ENCODE measurements around the gene DLX3. TPM values are rescaled to one million over a fixed set of nuclear protein-coding genes. Genes with fewer than 3 reads are reported as not detected.

DLX3 gene
- total RNA-seq, 1 experiment from 2014 or later = 0.29 TPM

DNA sequence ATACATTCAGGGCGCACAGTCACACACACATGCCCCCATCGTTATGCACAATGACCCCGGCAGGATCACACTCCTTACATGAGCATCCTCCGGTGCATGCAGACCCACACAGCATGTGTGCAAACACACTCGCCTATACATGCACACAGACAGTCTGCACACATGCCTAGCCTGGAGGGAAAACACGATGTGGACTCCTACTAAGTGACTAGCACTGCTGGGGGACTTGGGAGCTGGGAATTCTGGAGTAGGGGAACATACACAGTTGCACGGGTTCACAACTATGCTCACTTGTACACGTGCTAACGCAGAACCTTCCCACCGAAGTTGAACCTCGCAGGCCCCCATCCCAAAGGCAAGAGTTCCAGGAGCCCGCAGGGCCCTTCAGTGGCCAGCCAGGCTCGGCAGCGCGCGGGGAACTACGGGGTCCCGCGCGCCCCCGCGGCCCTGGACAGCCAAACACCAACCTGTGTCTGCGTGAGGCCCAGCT is 2.0 kb downstream of the DLX3 start:
- DNase-seq (ENCODE audit: low read depth) = no peak

DNA sequence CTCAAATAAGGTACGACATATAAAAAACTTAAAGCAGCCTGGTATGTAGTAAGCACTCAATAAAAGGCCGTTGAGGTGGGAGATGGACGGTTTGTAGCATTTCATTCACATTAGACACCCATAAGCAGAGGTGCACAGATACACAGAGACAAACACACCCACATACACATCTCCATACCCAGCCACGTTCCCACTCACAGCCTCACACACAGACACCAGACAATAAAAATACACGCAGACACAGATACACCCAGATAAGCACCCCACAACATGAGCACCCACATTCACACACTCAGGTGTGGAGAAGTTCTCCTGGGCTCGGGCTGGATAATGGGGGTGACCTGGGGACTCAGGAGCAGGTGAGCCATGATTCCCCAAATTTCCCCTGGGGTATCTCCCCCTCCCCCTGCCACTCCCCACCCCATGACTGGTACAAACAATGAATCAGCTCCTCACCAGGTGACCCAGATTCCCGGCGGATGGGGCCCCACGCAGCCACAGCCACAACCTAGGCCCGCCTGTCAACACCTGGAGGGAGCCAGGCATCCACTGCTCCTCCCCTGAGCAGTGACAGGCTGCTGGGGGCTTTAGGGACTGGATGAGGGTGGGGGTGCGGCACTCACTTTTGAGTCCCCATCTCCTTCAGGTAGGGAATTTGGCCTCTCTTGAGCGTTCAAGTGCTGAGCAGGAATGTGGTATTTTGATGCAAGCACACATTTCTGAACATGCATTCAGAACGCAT is 2.7 kb downstream of the DLX3 start:
- no peak for DNase-seq (ENCODE audit: low read depth)

DNA sequence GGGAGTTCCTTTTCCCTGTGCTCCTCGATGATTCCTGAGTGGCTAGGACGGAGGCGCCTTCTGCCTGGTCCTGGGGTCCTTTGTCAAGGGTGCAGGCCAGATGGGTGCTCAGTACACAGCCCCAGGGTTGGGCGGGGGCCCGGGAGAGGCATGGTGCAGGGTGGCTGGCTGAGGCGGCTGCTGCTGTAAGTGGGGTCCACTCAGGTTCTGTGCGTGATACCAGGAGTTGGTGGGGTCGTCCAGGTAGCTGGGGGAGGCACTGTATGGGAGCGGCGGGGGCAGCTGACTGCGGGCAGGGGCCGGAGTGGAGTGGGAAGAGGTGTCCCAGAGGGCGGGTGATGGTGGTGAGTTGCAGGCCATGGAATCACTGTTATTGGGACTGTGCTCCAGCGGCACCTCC is 3.6 kb downstream of the DLX3 start:
- no peak for DNase-seq (ENCODE audit: low read depth)

GRCh38 chr17:49990921-49991320 is 4.1 kb downstream of the DLX3 start:
- DNase-seq (ENCODE audit: low read depth) = no peak

DNA sequence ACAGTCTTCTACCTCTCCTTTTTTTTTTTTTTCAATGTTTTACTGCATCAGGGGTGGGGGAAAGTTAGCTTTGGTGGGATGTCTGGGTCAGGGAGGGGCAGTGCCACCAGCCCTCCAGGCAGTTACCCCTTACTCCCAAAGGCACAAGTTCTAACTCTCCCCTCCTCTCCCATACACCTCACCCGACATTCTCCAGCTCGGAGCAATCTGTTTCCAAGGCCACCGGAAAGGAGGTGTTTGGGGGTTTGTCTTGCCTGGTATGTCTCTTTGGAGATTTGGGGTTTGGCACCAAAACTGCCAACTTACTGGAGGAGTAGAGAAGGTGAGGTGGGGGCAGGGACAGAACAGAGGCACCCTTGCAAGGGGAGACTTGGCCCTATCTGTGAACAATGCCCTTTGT is 4.7 kb downstream of the DLX3 start:
- DNase-seq (ENCODE audit: low read depth) = no peak

DNA sequence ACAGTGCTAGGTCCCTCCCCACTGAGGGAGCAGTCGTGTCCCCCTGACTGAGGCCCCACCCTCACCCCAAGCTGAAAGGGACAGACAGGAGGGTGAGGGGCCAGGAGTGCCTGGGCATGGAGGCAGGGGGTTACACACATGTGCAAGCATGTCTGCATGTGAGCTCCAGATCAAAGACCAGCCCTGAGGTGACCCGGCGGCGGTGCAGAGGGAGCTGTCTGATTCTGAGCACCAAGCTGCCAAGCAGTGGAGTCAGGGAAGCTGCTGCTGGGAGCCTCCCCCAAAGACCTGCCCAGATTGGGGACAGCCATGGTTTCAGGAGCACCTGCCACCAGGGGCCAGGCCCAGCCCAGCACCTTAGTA is 5.5 kb downstream of the DLX3 start:
- DNase-seq (ENCODE audit: low read depth) = no peak

GRCh38 chr17:49987681-49988441 is 7.2 kb downstream of the DLX3 start:
- peak; percentile 89 for DNase-seq (ENCODE audit: low read depth)

- peak; percentile 46 for DNase-seq (ENCODE audit: low read depth)
Observed at GRCh38 chr17:49987290-49987585, 7.8 kb downstream of the DLX3 start.

DNA sequence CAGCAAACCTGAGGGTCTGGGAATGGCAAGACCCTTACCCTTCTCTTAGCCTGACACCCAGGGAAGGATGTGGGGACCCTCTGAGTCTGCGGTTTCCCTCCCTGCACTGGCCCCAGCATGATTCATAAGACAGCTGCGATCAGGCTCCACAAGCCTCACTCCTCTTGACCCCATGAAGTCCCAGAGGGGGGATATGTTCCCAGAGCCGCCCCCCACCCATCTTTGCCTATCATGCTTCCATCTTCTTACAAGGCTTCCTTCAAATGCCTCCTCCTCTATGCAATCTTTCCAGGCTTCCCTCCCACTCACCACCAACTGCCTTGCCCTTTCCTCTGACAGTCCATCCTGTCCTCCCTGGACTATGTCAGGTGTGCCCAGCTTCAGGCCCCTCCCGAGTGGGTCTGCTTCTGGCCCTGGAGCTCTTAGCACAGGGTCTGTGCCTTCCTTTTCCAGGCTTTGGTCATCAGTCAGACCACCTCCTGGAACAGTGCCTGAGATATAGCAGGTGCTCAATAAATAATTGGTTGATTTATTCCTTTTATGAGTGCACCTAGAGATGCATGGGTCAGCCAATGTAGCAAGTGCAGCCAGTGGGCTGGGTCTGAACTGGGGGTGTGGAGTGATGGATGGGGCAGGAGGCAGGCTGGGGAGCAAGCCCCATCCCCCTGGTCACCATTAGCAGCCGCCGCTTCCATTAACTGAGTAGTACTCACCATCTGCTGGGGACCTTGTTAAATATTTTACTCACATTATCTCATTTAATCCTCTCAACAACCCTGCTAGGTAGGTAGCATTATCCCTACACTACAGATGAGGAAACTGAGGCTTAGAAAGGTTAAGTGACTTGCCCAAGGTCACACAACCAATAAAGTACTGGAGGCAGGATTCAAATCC is 8.4 kb downstream of the DLX3 start:
- peak; percentile 36 for DNase-seq (ENCODE audit: low read depth)

GRCh38 chr17:49985310-49985990 is 9.6 kb downstream of the DLX3 start:
- DNase-seq (ENCODE audit: low read depth) = no peak

DNA sequence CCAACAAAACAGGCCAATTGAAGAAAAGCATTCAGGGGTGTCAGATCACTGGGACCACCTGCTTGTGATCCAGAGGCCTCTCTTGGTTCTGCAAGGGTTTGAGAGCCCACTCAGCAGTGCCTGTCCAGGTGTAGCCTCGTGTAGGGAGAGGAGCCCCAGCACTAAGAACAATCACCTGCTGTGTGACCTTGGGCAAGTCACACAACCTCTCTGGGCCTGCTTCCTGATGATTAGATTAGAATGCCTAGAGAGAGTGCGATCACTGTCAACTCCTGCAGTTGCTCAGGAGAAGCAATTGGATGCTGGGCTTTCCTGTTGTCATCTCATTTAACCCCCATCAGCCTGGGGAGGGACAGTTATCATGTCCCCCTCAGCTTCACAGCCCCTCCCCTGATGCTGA is 10.2 kb downstream of the DLX3 start:
- no peak for DNase-seq (ENCODE audit: low read depth)

DNA sequence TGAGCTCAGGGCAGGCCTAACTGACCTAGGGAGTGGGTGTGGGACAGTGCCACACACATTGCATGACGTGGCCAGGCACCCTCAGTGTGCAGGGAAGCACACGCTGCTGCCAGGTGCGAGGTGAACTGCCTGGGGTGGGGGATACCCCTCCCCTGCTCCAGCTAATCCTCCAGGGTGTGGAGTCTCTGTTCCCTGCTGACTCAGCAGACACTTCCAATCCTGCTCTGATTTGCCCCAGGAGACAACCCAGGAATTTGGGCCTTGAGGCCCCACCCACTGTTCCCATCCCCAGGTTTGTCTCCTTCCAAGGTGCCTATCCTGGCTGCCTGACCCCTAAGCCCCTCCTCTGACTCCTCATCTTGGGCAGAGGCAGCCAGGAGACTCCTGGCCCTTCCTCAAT is 10.7 kb downstream of the DLX3 start:
- DNase-seq (ENCODE audit: low read depth) = no peak

DNA sequence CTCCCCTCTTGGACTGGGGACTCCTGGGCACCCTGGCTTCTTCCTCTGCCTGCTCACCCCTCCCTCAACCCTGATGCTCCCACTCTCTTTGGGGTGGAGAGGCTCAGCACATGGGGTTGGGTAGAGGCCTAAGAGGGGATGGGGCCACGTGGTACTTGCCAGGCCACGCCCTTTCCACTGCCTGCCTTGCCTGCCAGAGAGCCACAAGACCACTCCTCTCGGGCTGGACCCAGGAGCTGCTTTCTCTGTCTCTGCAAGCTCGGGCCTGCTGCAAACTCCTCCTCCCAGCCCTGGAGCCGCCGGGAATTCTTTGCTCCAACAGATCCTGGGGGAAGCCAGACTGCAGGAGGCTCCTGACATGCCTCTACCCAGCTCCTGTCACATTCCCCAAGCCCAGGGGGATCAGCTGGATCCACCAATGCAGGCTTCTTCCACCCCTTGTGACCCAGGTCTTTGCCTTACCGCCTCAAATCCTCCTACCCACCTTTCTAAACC is 14.3 kb downstream of the DLX3 start:
- DNase-seq (ENCODE audit: low read depth) = no peak

DNA sequence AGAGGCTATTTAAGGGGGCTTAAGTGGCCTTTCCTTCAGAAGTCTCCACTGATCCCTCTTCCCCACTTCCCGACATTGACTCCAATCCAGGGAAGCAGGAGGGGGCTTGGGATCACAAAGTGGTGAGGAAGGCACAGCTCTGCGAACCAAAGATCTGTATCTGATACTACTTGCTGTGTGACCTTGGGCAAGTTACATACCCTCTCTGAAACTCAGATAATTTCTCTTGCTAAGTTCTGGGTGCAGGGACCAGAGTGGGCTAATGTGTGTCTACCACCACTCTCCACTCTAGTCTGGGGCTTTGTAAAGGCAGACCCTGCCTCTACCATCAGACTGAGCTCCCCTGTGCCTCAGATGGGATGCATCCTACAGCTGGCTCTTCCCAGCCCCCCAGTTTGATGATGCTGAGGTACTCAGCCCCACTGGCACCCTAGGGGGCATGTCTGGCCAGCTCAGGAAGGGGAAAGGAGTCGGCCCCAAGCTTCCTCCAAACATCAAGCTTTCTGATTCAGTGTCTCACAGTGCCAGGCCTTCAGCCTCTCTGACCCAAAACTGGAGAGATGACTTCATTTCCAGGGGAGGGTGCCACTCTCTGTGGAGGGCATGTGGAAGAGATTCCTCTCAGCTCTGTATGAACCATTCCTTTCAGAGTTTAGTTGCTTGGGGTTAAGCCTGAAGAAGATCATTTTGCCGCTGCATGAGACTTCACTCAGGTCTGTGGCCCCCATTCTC is 15.1 kb downstream of the DLX3 start:
- no peak for DNase-seq (ENCODE audit: low read depth)

DNA sequence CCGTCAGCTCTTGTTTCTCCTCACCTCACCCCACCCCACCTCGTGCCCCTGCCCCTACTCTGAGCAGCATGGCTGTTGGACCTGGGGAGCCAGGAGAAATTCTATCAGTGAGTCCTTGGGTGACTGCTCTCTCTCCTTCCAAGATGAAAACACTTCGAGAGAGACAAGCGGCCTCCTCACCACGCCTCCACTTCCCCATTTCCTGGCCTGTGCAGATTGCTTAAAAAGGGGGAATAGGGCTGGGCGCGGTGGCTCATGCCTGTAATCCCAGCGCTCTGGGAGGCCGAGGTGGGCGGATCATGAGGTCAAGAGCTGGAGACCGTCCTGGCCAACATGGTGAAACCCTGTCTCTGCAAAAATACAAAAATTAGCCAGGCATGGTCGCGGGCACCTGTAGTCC is 16.5 kb downstream of the DLX3 start:
- no peak for DNase-seq (ENCODE audit: low read depth)

DNA sequence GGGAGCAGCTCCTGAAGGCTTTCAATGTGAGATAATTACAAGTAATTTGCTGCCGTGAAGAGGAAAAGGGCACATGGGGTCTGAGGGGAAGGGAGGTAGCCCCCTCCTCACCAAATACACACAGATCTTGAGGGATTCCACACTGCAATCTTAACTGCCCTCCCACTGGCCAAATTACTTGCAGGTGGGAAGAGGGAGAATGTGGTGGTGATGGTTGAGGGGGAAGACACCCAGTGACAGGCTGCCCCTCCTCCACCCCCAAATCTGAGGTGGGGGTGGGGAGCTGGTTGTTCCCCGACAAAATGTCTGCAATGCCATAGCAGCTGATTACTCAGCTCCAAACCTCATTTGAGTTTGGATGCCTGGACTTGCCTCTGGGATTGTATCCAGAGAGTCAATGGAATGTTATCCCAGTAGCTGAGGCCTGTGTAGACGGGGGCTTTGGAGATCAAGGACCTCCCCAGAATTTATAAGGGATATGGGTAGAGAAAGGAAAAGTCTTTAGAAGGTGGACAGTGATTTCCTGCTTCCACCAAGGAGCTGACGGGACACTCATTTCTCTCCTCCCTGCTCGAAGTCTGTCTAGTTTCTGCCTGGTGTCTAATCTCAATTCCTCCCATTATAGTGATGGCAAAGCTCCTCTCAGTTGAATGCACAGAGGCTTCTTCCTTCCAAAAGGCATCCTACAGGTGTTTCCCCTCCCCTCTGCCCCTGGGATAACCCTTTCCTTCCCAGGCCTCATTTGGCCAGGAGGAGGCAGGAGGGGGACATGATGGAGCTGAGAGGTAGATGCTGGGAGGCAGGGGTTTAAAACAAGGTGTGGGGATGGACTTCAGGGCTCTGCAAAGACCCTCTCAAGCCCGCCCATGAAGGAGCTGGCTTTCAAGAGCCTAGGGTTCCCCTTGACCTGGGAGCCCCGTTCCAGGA is 17.3 kb downstream of the DLX3 start:
- no peak for DNase-seq (ENCODE audit: low read depth)

DNA sequence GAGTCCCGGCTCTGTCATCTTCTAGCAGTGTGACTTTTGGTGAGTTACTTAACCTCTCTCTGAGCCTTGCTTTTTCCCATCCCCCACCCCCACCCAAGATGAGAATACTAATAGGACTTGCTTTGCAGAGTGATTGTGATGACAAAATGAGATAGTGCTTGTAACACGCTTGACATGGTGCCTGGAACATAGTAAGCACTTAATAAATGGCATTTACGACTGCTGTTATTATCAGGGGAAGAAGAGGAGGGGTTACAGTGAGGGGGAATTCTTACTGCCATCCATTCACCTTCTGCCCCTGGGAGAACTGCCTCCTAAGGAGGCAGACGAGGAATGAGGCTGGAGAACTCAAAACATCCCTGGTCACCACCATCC is 18.2 kb downstream of the DLX3 start:
- no peak for DNase-seq (ENCODE audit: low read depth)

GRCh38 chr17:49976163-49976827 is 18.7 kb downstream of the DLX3 start:
- DNase-seq (ENCODE audit: low read depth) = no peak

DNA sequence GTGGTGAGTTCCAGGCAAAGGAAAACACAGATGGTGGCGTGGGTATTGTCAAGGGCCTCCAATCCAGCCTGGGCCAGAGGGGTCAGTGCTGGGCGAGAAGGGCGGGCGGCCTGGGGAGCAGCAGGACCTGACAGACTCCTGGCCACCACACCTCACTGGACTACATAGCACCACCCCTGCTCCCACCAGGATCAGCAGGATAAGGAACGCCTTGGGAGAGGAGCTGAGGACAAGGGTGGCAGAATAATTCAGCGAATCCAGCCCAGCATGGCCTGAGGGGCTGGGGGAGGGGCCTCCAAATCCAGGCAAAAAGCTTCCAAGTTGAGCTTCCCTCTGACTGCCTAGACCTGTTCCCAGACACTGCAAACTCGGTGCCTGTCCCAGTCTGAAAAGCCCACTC is 19.5 kb downstream of the DLX3 start:
- DNase-seq (ENCODE audit: low read depth) = no peak

Measured in LHCN-M2 (cell line).